Rectal smooth muscle tissue (tissue), 1 donor: ENCODE data around the gene ALDH1A1.
A peak's percentile ranks its signal among the peaks of the same experiment; 100 is the strongest.

ENCODE experiments used
- H3K27ac ChIP-seq: one replicate; pipeline ENCODE4 v1.7.0; 2013; ENCODE audit warnings: low read depth, low read length, inconsistent platforms
- H3K27me3 ChIP-seq: one replicate; pipeline ENCODE4 v1.7.0; 2013; ENCODE audit warnings: low read length; ENCODE audit not compliant: control insufficient read depth, insufficient read depth
- H3K36me3 ChIP-seq: one replicate; pipeline ENCODE4 v1.7.0; 2013; ENCODE audit warnings: low read length; ENCODE audit not compliant: control insufficient read depth, insufficient read depth
- H3K4me1 ChIP-seq: one replicate; pipeline ENCODE4 v1.7.0; 2013; ENCODE audit warnings: low read length; ENCODE audit not compliant: control insufficient read depth, insufficient read depth
- H3K4me3 ChIP-seq: one replicate; pipeline ENCODE4 v1.7.0; 2013; ENCODE audit warnings: low read length
- H3K9ac ChIP-seq: one replicate; pipeline ENCODE4 v1.7.0; 2013; ENCODE audit warnings: low read length

The ALDH1A1 gene

GRCh38 chr9:72893437-72893836 is 59.4 kb downstream of the ALDH1A1 start:
- Histone ChIP-seq H3K4me3 (no peak overlapping the region), H3K27me3 (no peaks in the 10 kb centered on the region), H3K4me1 (peaks cover 4% of the 10 kb centered on the region), H3K27ac (no peak overlapping the region), H3K36me3 (no peaks in the 10 kb centered on the region), H3K9ac (no peak overlapping the region)

DNA sequence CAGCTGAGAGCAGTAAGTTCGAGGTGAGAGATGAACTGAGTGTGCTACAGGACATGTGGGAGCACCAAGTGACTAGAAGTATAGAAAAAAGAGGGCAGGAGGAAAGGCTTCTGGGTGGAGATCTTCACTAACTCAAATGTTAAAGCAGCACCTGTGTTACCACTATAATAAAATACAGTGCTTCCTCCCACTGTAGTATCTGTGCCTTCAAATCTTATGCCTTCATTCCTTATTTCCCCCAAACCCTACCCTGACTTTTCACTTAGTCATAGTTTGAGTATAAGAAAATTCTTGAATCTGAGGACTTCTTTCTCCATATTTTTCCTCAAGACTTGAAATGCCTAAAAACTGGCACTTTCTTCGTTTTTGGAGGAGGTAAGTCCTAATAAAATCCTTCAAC is 61.8 kb downstream of the ALDH1A1 start:
- Histone ChIP-seq H3K4me3 (no peak overlapping the region), H3K4me1 (peaks cover 4% of the 10 kb centered on the region), H3K27me3 (no peaks in the 10 kb centered on the region), H3K27ac (no peak overlapping the region), H3K36me3 (no peaks in the 10 kb centered on the region), H3K9ac (no peak overlapping the region)

GRCh38 chr9:72888943-72889342 is 63.9 kb downstream of the ALDH1A1 start:
- Histone ChIP-seq H3K4me1 (peaks cover 4% of the 10 kb centered on the region), H3K27ac (no peak overlapping the region), H3K9ac (no peak overlapping the region), H3K27me3 (no peaks in the 10 kb centered on the region), H3K4me3 (no peak overlapping the region), H3K36me3 (no peaks in the 10 kb centered on the region)

GRCh38 chr9:72888067-72888466 is 64.8 kb downstream of the ALDH1A1 start:
- Histone ChIP-seq H3K27me3 (no peaks in the 10 kb centered on the region), H3K4me1 (peaks cover 4% of the 10 kb centered on the region), H3K36me3 (no peaks in the 10 kb centered on the region), H3K9ac (no peak overlapping the region), H3K4me3 (no peak overlapping the region), H3K27ac (no peak overlapping the region)

DNA sequence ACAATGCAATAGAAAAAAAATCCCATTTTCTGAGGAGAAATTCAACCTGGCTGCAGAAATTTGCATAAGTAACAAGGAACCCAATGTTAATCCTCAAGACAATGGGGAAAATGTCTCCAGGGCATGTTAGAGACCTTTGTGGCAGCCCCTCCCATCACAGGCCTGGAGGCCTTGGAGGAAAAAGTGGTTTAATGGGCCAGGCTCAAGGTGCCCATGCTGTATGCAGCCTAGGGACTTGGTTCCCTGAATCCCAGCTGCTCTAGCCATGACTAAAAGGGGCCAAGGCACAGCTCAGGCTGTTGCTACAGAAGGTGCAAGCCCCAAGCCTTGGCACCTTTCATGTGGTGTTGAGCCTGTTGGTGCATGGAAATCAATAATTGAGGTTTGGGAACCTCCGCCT is 66.5 kb downstream of the ALDH1A1 start:
- no peak overlapping the region for H3K4me3 ChIP-seq
- no peak overlapping the region for H3K9ac ChIP-seq
- peaks cover 14% of the 10 kb centered on the region for H3K4me1 ChIP-seq

DNA sequence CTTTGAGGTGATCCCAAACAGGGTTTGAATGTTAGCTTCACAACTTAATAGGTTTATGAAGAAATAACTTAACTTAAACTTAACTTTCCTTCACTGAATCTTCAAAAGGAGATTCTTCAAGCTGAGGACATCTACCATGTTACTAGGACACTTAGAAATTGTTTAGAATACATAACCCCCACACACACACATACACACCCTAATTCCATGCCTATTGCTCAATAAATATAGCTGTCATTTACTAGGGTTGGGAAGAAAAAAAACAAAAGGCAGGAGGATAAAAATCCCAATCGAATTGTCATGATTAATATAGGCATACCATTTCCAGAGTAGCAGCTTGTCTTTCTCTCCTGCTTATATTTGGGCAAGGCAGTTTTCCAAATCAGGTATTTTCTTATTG is 68.3 kb downstream of the ALDH1A1 start:
- Histone ChIP-seq H3K4me3 (no peak overlapping the region), H3K36me3 (no peaks in the 10 kb centered on the region), H3K27ac (no peak overlapping the region), H3K9ac (no peak overlapping the region), H3K4me1 (peaks cover 11% of the 10 kb centered on the region), H3K27me3 (no peaks in the 10 kb centered on the region)

More for the DNA sequence above, 66.5 kb downstream of the ALDH1A1 start:
- no peaks in the 10 kb centered on the region for H3K36me3 ChIP-seq
- no peaks in the 10 kb centered on the region for H3K27me3 ChIP-seq
- H3K27ac ChIP-seq = no peak overlapping the region

GRCh38 chr9:72883875-72884274 is 69.0 kb downstream of the ALDH1A1 start:
- Histone ChIP-seq H3K4me1 (peaks cover 11% of the 10 kb centered on the region), H3K36me3 (no peaks in the 10 kb centered on the region), H3K9ac (no peak overlapping the region), H3K27ac (no peak overlapping the region), H3K4me3 (no peak overlapping the region), H3K27me3 (no peaks in the 10 kb centered on the region)

DNA sequence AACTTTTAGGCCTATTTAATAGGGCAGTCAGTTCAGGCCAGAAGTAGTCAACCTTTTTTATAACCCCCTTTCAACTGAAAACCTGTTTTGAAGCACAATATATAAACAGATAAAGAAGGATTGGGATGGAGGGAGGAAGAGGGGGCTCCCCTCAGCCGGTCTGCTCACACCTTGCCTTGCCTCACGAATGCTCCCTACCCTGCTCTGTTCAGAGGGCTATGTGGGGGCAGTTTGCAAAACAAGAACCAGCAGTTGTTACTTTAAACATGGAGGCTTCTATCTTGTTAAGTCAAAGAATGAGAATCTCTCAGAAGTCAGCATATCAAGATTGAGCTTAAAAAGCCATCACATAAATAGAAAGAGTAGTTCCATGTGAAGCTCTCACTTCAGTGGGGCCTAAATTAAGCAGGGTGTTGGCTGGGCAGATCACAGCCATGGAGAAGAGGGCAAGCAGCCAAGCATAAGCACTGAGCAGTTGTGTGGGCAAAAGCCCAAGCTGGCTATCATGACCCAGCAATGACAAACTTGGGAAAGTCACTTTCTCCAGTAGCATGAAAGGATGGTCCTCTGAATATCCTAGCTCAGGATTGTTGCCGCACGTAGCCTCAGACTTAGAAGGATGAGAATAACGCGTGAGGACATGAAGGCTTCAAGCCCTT is 70.6 kb downstream of the ALDH1A1 start:
- no peaks in the 10 kb centered on the region for H3K36me3 ChIP-seq
- no peaks in the 10 kb centered on the region for H3K27me3 ChIP-seq
- no peak overlapping the region for H3K9ac ChIP-seq
- H3K4me1 ChIP-seq = peaks cover 11% of the 10 kb centered on the region
- no peak overlapping the region for H3K4me3 ChIP-seq
- peak overlapping the region; percentile 42 for H3K27ac ChIP-seq

DNA sequence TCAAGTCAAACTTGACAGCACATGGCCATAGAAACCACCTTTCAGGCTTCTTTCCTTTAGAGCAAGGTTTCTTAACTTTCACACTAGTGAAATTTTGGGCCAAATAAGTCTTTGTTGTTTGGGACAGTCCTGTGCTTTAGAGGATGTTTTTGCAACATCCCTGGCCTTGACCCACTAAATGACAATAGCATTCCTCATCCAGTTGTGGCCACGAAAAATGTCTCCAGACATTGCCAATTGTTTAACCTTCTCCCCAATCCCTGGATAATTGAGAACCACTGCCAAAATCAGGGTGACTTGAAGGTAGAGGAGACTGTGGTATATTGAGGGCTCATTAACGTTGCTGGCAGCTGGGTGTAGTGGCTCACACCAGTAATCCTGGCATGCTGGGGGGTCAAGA is 72.0 kb downstream of the ALDH1A1 start:
- Histone ChIP-seq H3K9ac (no peak overlapping the region), H3K36me3 (no peaks in the 10 kb centered on the region), H3K4me1 (peaks cover 11% of the 10 kb centered on the region), H3K4me3 (no peak overlapping the region), H3K27ac (no peak overlapping the region), H3K27me3 (no peaks in the 10 kb centered on the region)

DNA sequence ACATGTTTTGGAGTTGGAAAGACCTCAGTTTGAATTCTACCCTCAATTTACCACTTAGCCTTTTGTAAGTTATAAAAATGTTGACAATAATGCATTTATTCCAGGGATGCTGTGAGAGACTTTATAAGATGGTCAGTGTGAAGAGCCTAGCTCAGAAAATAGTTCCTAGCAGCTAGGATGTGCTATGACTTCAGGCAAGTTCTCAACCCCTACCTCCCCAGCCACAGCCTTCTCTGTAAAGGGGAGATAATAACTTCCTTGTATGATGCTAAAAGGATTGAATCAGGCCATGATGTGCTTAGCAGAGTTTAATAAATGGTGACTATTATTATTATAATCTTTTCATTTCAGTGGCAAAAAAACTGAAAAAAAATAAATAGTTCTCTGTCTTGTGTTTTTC is 77.6 kb downstream of the ALDH1A1 start:
- H3K27ac ChIP-seq = no peak overlapping the region
- H3K9ac ChIP-seq = no peak overlapping the region
- H3K36me3 ChIP-seq = no peaks in the 10 kb centered on the region
- H3K27me3 ChIP-seq = no peaks in the 10 kb centered on the region
- peaks cover 17% of the 10 kb centered on the region for H3K4me1 ChIP-seq
- no peak overlapping the region for H3K4me3 ChIP-seq

GRCh38 chr9:72874344-72874743 is 78.5 kb downstream of the ALDH1A1 start:
- H3K27me3 ChIP-seq = no peaks in the 10 kb centered on the region
- peaks cover 17% of the 10 kb centered on the region for H3K4me1 ChIP-seq
- no peak overlapping the region for H3K9ac ChIP-seq
- no peak overlapping the region for H3K4me3 ChIP-seq
- no peaks in the 10 kb centered on the region for H3K36me3 ChIP-seq
- H3K27ac ChIP-seq = no peak overlapping the region

- no peak overlapping the region for H3K4me3 ChIP-seq
- H3K9ac ChIP-seq = no peak overlapping the region
- no peak overlapping the region for H3K27ac ChIP-seq
- H3K36me3 ChIP-seq = no peaks in the 10 kb centered on the region
- H3K4me1 ChIP-seq = peaks cover 17% of the 10 kb centered on the region
- no peaks in the 10 kb centered on the region for H3K27me3 ChIP-seq
Measured at GRCh38 chr9:72873456-72873855, 79.4 kb downstream of the ALDH1A1 start.

- no peak overlapping the region for H3K27ac ChIP-seq
- H3K4me1 ChIP-seq = peaks cover 17% of the 10 kb centered on the region
- H3K36me3 ChIP-seq = no peaks in the 10 kb centered on the region
- no peak overlapping the region for H3K4me3 ChIP-seq
- no peaks in the 10 kb centered on the region for H3K27me3 ChIP-seq
- H3K9ac ChIP-seq = no peak overlapping the region
Measured at GRCh38 chr9:72872718-72873117, 80.1 kb downstream of the ALDH1A1 start.
